CD14-positive monocyte (primary cell): ENCODE measurements around the gene STARD10. TPM values are rescaled to one million over a fixed set of nuclear protein-coding genes. Genes with fewer than 3 reads are reported as not detected.

ENCODE experiments used
- DNase-seq, 3 donors: peaks; one replicate each; pipeline ENCODE4 v3.0.0-alpha.2; 2011 to 2022
- H2AFZ ChIP-seq: 2 replicates; pipeline ENCODE4 v1.6.0; 2012; ENCODE audit warnings: mild to moderate bottlenecking, low read depth, low read length, inconsistent platforms; ENCODE audit not compliant: insufficient read depth, poor library complexity, severe bottlenecking
- H3K27ac ChIP-seq, 2 donors: 1 replicate in 1 of 2; 2 replicates in 1 of 2; pipeline ENCODE4 v1.5.1; 2012 to 2013; ENCODE audit warnings: low read length in 2 of 2, control low read depth in 1 of 2, inconsistent platforms in 1 of 2, low read depth in 1 of 2, mild to moderate bottlenecking in 1 of 2
- H3K27me3 ChIP-seq, 2 donors: one replicate each; pipeline versions ENCODE4 v1.6.0 to v1.6.1; 2011 to 2013; ENCODE audit warnings: low read length in 2 of 2; ENCODE audit not compliant: control insufficient read depth in 2 of 2, insufficient read depth in 2 of 2
- H3K36me3 ChIP-seq, 2 donors: replicated peaks in 1 of 2; 1 replicate in 1 of 2; 2 replicates in 1 of 2; pipeline versions ENCODE4 v1.5.1 to v1.6.1; 2012 to 2013; ENCODE audit warnings: low read length in 2 of 2, control low read depth in 1 of 2, inconsistent platforms in 1 of 2, mild to moderate bottlenecking in 1 of 2; ENCODE audit not compliant: insufficient read depth in 2 of 2, control insufficient read depth in 1 of 2
- H3K4me1 ChIP-seq, 2 donors: 1 replicate in 1 of 2; 2 replicates in 1 of 2; pipeline versions ENCODE4 v1.5.1 to v1.6.1; 2012 to 2013; ENCODE audit warnings: low read length in 2 of 2, control low read depth in 1 of 2, inconsistent platforms in 1 of 2, mild to moderate bottlenecking in 1 of 2, moderate library complexity in 1 of 2; ENCODE audit not compliant: insufficient read depth in 2 of 2, control insufficient read depth in 1 of 2
- H3K4me2 ChIP-seq: replicated peaks from 2 replicates; pipeline ENCODE3; 2012; ENCODE audit warnings: low read length, moderate library complexity, mild to moderate bottlenecking; ENCODE audit not compliant: poor library complexity, severe bottlenecking; ENCODE audit errors: extremely low read depth
- H3K4me3 ChIP-seq, 3 experiments: fragments of 200-600 bp in 1 of 3; sonication (generic) in 1 of 3; replicated peaks in 1 of 3; 1 replicate in 2 of 3; 2 replicates in 1 of 3; pipeline ENCODE4 v1.5.1; 2011 to 2013; ENCODE audit warnings: low read length in 3 of 3, mild to moderate bottlenecking in 3 of 3, control low read depth in 2 of 3, low read depth in 2 of 3, inconsistent platforms in 1 of 3, moderate library complexity in 1 of 3
- H3K79me2 ChIP-seq: 2 replicates; pipeline ENCODE4 v1.6.0; 2012; ENCODE audit warnings: mild to moderate bottlenecking, control low read depth, inconsistent platforms, low read length, moderate library complexity; ENCODE audit not compliant: insufficient read depth
- H3K9ac ChIP-seq: 2 replicates; pipeline ENCODE4 v1.6.0; 2017; ENCODE audit warnings: low read length, mild to moderate bottlenecking; ENCODE audit not compliant: insufficient read depth, poor library complexity, severe bottlenecking
- H3K9me3 ChIP-seq, 2 donors: replicated peaks in 1 of 2; 1 replicate in 1 of 2; 2 replicates in 1 of 2; pipeline versions ENCODE4 v1.5.1 to v1.6.1; 2012 to 2013; ENCODE audit warnings: low read length in 2 of 2, control low read depth in 1 of 2; ENCODE audit not compliant: control insufficient read depth in 1 of 2, insufficient read depth in 1 of 2
- H4K20me1 ChIP-seq: 2 replicates; pipeline ENCODE4 v1.6.0; 2012; ENCODE audit warnings: mild to moderate bottlenecking, low read length, control low read depth, moderate library complexity; ENCODE audit not compliant: insufficient read depth
- H3K27ac Mint-ChIP-seq, 7 donors: one replicate each; pipeline ENCODE4 v1.8.0; 2020; ENCODE audit warnings: mild to moderate bottlenecking in 7 of 7, mixed read lengths in 7 of 7, moderate library complexity in 6 of 7, inconsistent platforms in 2 of 7
- H3K27me3 Mint-ChIP-seq, 3 donors: one replicate each; pipeline ENCODE4 v1.8.0; 2021 to 2022; ENCODE audit warnings: low read depth in 3 of 3, mild to moderate bottlenecking in 3 of 3, mixed read lengths in 3 of 3, moderate library complexity in 3 of 3, inconsistent platforms in 1 of 3
- H3K36me3 Mint-ChIP-seq, 2 donors: one replicate each; pipeline ENCODE4 v1.8.0; 2020; ENCODE audit warnings: mixed read lengths in 2 of 2, inconsistent platforms in 1 of 2, mild to moderate bottlenecking in 1 of 2
- H3K4me1 Mint-ChIP-seq: one replicate; pipeline ENCODE4 v1.8.0; 2020; ENCODE audit warnings: mild to moderate bottlenecking, mixed read lengths
- H3K4me3 Mint-ChIP-seq, 2 donors: one replicate each; pipeline ENCODE4 v1.8.0; 2020; ENCODE audit warnings: mild to moderate bottlenecking in 2 of 2, mixed read lengths in 2 of 2, moderate library complexity in 1 of 2
- H3K9me3 Mint-ChIP-seq, 7 donors: one replicate each; pipeline ENCODE4 v1.8.0; 2020 to 2022; ENCODE audit warnings: mixed read lengths in 7 of 7, mild to moderate bottlenecking in 6 of 7, moderate library complexity in 6 of 7, inconsistent platforms in 2 of 7
- WGBS: methylation state at CpG from one replicate; pipeline ENCODE4 v1.1.5; 2013; ENCODE audit warnings: missing lambda C conversion rate; ENCODE audit not compliant: insufficient coverage; 5-methylcytosine and 5-hydroxymethylcytosine counted together
- intact Hi-C, 2 donors: fragments of 100-400 bp; cut with micrococcal nuclease; formaldehyde crosslinking; loops; one replicate each; pipeline versions ENCODE4 v1.15.0 to v1.15.1; 2023
- polyA plus RNA-seq, 3 donors: library from polyadenylated mRNA; depleted of rRNA in 1 of 3; unstranded in 2 of 3; stranded (reverse) in 1 of 3; fragments of 300-500 nt in 2 of 3; fragments of >200 nt in 1 of 3; fragmentation: Illumina TruSeq in 2 of 3; gene quantifications; 1 replicate in 2 of 3; 2 replicates in 1 of 3; pipeline ENCODE4 v1.2.3, GENCODE V29; 2012 to 2021
- TF ChIP-seq, protein P1 (sequence below): fragments of 200-600 bp; IDR thresholded peaks from one replicate; pipeline ENCODE4 v1.8.0; 2022; ENCODE audit warnings: antibody characterized with exemption, mild to moderate bottlenecking

The STARD10 gene
- polyA plus RNA-seq, 3 donors = 13.6 to 18.7 (median 15.4) TPM

GRCh38 chr11:72799441-72799840, 5.6 kb upstream of the STARD10 start:
- Histone ChIP-seq H3K4me1 (peaks cover 31 to 49% of the 10 kb centered on the region in 2 donors), H2AFZ (no peak overlapping the region), H3K36me3 (peaks cover 2 to 10% of the 10 kb centered on the region in 2 donors), H3K27me3 (no peaks in the 10 kb centered on the region), H3K27ac (no peak overlapping the region), H3K79me2 (peaks cover 11% of the 10 kb centered on the region), H3K4me3 (no peak overlapping the region), H3K9me3 (no peaks in the 10 kb centered on the region), H4K20me1 (no peaks in the 10 kb centered on the region), H3K9ac (no peak overlapping the region), H3K4me2 (no peak overlapping the region)
- no peak for DNase-seq
- H3K4me1 Mint-ChIP-seq = peaks cover 37% of the 10 kb centered on the region
- peaks cover 0 to 2% (median 0%) of the 10 kb centered on the region in 3 donors for H3K27me3 Mint-ChIP-seq
- H3K27ac Mint-ChIP-seq = peak overlapping the region in 2 of 7 donors; percentile 16 to 59
- intact Hi-C loops = no loop called here
- H3K36me3 Mint-ChIP-seq = peaks cover 10 to 25% of the 10 kb centered on the region in 2 donors
- H3K9me3 Mint-ChIP-seq = peaks cover 0 to 8% (median 4%) of the 10 kb centered on the region in 7 donors
- TF ChIP-seq, protein P1, sequence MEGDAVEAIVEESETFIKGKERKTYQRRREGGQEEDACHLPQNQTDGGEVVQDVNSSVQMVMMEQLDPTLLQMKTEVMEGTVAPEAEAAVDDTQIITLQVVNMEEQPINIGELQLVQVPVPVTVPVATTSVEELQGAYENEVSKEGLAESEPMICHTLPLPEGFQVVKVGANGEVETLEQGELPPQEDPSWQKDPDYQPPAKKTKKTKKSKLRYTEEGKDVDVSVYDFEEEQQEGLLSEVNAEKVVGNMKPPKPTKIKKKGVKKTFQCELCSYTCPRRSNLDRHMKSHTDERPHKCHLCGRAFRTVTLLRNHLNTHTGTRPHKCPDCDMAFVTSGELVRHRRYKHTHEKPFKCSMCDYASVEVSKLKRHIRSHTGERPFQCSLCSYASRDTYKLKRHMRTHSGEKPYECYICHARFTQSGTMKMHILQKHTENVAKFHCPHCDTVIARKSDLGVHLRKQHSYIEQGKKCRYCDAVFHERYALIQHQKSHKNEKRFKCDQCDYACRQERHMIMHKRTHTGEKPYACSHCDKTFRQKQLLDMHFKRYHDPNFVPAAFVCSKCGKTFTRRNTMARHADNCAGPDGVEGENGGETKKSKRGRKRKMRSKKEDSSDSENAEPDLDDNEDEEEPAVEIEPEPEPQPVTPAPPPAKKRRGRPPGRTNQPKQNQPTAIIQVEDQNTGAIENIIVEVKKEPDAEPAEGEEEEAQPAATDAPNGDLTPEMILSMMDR = no peak
- H3K4me3 Mint-ChIP-seq = no peak overlapping the region
- WGBS = no CpG with 5 or more reads among the region's 4 CpGs

GRCh38 chr11:72798361-72798760, 4.5 kb upstream of the STARD10 start:
- TF ChIP-seq, protein P1 = no peak
- intact Hi-C loops = no loop called here
- no peak for DNase-seq
- H3K36me3 ChIP-seq = peaks cover 2 to 8% of the 10 kb centered on the region in 2 donors
- no peaks in the 10 kb centered on the region for H4K20me1 ChIP-seq
- H3K9ac ChIP-seq = no peak overlapping the region
- Mint-ChIP-seq H3K9me3 (peaks cover 0 to 8% (median 4%) of the 10 kb centered on the region in 7 donors), H3K4me1 (peaks cover 34% of the 10 kb centered on the region), H3K36me3 (peaks cover 6 to 21% of the 10 kb centered on the region in 2 donors), H3K27me3 (peaks cover 0 to 2% (median 1%) of the 10 kb centered on the region in 3 donors), H3K4me3 (no peak overlapping the region), H3K27ac (peak overlapping the region in 6 of 7 donors; percentile 1 to 89 (median 78))
- H3K27ac ChIP-seq = peak overlapping the region; percentile 24 to 46
- H3K27me3 ChIP-seq = no peaks in the 10 kb centered on the region
- peaks cover under 1% of the 10 kb centered on the region for H3K79me2 ChIP-seq
- H2AFZ ChIP-seq = no peak overlapping the region
- H3K4me2 ChIP-seq = no peak overlapping the region
- WGBS = no CpG with 5 or more reads among the region's 4 CpGs
- H3K4me1 ChIP-seq = peaks cover 31 to 50% of the 10 kb centered on the region in 2 donors
- H3K4me3 ChIP-seq = no peak overlapping the region
- no peaks in the 10 kb centered on the region for H3K9me3 ChIP-seq
